Stimulated activated CD4-positive, alpha-beta T cell treated with anti-CD3 and anti-CD28 coated beads, Interleukin-4, amount 100 ng/mL, for 1 hour (primary cell): ENCODE results near the gene CUL2.
"Not testable (repeated sequence)": the region's sequence is repeated elsewhere in the genome, so short reads cannot be mapped to it uniquely, and the experiment has no call there.

Source experiments
- DNase-seq: peaks from one replicate; pipeline ENCODE4 v3.0.0-alpha.2; 2020

CUL2 gene

DNA sequence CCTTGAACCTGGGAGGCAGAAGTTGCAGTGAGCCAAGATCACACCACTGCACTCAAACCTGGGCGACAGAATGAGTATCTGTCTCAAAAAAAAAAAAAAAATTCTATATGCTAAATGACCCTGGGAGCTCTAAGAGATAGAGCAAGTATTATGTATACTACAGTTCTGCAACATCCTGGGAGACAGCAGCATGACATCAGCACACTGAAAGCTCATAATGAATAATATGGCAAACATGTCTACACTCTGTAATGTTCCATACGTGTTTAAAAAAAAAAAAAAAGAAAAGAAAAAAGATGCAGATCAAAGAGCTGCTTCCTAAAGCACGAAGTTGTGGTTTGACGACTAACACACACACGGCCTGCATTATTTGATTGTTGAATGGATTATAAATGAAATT lies 72.5 kb downstream of the CUL2 start:
- no peak for DNase-seq

DNA sequence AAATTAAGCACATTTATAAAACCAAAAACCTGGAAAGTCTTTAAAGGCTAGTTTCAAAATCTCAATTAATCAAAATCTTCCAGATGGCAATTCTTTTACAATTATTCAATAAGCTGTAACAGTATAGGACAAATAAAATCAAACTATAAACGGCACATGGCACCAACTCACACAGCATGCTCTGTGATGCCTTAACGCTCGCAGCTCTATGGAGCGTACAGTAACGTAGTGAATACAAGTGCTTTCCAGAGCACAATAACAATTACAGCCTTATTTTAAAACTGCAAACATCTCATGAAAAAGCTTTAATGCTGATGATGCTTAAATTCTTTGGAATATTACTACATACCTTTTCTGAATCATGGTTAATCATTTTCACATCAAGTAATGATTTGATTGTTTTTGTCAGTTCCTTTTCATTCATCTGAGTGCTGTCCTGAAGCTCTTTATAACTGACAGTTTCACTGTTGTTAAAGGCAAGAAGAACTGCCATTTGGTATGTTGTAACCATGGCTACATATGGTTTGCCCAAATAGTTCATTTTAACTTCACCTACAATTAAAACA lies 74.2 kb downstream of the CUL2 start:
- DNase-seq: no peak

DNA sequence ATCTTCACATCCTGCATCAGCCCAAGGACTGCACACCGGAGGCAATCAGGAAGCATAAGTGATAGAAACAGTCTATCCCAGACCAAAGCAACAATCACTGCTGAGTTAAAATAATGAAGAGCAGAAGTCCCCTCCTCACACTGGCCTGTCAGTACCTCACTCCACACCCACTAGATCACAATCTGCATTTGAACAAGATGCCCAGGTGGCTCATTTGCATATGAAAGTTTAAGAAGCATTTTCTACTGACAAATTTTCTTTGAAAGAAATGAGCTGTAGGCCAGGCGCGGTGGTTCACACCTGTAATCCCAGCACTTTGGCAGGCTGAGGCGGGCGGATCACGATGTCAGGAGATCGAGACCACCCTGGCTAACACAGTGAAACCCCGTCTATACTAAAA lies 77.4 kb downstream of the CUL2 start:
- DNase-seq: no peak

DNA sequence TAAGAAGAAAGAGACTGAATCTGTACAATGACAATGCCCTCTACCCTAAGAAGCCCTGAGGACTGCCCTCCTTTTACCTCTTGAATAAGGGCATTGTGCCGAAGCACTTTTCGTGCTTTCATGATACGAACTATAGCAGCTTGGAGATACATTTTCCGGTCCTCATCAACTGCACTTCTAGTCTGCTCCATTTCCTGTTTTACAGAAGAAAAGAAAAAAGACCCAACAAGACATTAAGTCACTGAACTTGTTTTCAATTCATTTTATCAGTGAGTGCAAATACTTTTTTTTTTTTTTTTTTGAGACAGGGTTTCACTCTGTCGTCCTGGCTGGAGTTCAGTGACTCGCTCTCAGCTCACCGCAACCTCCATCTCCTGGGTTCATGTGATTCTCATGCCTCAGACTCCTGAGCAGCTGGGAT lies 78.4 kb downstream of the CUL2 start:
- no peak for DNase-seq

DNA sequence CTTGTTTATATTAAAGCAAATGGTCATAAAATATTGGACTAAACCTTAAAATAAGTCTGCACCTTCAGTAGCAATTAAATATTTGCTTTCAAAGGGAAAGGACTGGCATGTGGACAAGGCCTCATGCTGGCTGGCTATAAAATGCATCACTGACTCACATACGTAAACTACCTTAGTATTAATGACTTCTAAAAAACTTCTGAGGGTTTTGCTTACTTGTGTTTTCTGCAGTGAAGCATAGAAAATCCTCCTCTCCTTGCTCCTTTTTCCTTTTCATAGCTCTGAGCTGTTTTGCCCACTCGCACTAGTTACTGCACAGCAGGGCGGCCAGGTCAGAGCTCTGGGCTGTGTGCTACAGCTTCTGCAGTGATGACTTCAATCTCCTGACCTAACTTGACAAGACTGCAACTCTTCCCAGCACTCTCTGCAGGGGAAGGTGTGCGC lies 82.3 kb downstream of the CUL2 start:
- DNase-seq: no peak

DNA sequence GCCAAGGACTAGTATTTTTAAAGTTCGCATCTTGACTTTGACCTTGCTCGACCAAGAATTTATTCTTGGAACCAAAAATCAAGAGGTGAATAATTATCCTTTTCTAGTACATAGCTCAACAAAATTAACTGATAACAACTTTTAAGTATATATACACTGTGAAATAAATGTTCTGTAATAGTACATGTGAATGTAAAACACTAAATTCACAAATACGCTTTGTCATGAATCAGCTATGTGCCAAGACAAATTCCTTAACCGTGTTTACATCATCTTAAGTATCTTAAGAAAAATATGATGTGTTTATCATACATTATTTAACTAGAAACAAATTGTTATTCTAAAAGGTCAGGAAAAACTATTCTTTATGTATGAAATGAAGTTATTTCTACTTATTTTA lies 83.3 kb downstream of the CUL2 start:
- no peak for DNase-seq

DNA sequence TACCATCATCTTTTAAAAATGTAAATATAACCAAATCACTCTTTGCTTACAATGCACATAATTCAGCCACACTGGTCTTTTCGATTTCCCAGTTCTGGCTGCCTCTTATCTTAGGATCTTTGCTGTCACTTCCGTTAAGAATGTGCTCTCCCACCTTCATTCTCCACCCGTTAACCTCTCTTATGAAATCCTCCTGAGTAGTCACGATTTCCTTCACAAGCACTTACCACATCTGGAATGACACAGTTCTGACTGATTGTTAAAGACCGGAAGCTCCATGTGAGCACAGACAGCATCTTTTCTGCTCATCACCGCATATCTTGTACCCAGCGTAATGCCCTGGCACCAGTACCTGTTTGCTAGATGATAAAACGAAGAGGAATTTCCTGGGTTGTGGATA lies 84.3 kb downstream of the CUL2 start:
- no peak for DNase-seq

DNA sequence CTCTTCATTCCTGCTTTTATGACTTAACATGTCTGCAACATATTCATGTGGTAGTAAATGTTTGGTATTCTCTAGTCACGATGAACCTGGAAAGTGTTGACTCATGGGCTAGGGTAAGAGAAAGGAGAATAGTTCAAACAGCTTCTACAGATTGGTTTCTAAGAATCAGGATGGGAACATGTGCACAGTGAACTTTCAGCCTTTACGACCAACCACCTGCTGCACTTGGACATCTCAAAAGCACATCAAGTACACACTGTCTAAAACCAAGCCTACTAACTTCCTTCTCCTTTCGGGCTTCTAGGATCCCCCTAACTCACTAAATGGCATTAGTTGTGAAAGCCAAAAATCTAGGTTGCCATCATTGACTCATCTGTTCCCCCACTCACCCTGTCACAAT lies 85.5 kb downstream of the CUL2 start:
- DNase-seq: no peak

DNA sequence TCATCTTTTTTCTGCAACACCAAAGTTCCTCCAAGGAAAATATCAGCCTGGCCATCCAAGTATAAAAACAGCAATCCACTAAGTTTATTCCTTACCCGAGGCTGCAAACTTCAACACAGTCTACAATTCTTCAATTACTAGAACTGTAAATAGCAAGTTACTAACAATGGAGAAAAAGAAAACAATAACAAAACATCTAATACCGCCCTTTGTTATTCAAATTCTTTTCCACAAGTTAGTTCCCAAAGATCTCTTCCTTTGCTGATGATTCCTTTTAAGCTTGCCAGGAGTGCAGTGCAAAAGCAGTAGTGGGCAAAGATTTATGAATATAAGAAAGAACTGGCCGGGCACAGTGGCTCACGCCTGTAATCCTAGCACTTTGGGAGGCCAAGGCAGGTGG lies 86.2 kb downstream of the CUL2 start:
- no peak for DNase-seq

DNA sequence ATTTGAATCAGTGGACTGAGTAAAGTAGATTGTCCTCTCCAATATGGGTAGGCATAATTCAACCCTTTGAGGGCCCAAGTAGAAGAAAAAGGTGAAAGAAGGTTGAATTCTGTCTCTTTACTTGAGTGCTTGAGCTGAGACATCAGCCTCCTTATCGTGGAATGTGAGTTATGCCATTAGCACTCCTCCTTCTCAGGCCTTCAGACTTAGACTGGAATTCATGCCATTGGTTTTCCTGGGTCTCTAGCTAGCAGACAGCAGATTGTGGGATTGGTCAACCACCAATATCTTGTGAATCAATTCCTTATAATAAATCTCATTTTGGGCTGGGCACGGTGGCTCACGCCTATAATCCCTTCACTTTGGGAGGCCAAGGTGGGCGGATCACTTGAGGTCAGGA lies 89.2 kb downstream of the CUL2 start:
- DNase-seq: no peak

DNA sequence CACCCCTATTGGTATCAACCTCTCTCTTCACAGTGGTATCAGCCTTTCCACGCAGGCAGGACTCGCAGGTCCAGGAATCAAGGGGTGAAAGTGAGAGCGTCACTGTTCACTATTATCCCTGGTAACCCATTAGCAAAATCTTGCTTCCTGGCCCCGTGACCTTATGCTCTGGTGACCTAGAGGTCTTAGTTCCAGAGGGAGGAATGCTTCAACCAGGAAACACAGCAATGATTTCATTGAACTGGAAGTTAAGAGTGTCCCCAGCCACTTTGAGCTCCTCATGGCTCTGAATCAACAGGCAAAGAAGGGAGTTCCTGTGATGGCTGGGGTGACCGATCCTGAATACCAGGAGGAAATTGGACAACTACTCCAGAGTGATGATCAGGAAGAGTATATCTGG lies 90.6 kb downstream of the CUL2 start:
- no peak for DNase-seq

DNA sequence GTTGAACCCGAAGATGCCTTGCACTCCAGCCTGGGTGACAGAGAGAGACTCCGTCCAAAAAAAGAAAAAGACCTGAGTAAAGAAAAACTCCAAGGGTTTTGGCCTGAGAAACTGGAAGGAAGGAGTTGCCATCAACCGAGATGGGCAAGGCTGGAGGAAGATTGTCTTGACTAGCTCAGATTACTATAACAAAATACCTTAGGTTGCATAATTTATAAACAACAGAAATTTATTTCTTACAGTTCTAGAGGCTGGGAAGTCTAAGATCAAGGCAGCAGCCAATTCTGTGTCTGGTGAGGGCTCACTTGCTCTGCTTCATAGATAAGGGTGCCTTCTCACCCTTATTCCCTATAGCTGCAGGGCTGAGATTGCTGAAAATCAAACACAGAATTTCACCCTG lies 91.2 kb downstream of the CUL2 start:
- no peak for DNase-seq

DNA sequence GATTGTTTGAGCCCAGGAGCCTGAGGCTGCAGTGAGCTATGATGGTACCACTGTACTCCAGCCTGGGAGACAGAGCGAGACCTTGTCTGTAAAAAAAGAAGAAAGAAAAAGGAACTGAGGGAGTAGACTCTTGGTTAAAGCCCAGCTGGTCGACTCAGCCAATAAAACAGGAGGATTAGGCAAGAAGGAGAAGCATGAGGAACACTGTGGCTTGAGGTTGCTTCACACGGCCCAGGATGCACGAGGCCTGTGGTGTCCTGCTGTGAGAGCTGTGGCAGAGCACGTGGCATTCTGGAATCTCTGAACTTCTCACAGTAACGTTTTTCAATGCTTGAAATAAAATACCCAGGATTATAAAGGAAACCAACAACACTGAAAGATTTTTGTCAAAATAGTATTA lies 93.3 kb downstream of the CUL2 start:
- no peak for DNase-seq

DNA sequence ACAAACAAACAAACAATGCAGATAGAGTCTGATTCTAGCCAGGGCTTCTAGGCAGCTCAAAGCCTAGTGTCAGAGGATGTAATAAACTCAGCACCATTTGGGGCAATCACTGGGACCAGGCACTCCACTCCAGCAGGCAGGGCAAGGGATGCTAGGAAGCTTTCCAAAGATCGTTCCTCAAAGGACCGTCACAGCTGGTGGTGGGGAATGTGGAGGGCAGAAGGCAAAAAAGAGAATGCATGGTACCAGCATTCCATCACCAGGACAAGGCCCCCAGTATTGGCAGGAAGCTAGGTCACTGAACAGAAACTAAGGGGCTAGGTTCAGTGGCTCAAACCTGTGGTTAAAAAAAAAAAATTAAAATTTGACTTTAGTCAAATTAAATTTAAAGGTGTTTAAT lies 94.2 kb downstream of the CUL2 start:
- DNase-seq: no peak

DNA sequence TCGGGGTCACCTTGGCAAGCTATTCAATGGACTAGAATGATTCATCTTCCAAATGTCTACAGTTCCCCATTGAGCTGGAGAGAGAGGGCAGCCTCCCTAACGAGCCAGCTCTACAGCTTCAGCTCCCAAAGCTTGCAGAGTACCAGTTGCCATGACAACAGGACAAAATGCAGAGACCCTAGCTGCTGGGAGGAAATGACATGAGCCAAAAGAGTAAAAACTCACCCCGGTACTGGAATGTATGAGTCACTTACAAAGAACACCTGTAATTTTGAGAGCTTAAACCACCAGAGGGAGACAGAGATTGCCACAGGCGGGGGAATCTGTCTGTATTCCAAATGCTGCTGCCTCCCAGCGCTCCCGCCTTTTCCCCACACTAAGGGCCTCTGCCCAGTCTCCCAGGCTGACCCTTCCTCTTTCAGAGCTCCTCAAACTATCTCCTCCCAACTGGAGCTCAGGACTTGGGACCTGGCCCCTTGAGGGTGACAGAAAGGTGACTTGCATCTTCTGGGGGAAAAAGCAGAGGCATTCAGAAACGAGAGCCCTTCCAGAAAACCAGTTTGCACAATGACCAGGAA lies 95.5 kb downstream of the CUL2 start:
- DNase-seq: peak; percentile 23

DNA sequence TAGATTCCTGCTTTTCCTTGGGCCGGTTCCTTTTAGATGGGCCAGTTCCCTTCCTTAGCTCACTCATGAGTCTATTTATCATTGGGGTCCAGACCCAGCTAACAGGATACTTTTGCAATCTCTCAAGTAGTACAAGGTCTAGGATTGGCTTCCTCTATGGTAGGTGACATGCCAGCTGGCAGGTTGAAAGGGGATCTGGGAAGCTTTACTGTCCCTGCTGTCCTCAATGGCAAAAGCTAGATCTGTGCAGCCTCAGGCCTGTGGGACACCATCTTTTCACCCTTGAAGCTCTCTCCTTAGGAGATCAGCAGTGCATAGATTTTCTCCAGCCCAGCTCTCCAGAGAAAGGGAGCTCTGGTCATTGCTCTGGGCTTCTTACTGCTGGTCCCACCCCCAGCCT lies 96.4 kb downstream of the CUL2 start:
- DNase-seq: no peak

DNA sequence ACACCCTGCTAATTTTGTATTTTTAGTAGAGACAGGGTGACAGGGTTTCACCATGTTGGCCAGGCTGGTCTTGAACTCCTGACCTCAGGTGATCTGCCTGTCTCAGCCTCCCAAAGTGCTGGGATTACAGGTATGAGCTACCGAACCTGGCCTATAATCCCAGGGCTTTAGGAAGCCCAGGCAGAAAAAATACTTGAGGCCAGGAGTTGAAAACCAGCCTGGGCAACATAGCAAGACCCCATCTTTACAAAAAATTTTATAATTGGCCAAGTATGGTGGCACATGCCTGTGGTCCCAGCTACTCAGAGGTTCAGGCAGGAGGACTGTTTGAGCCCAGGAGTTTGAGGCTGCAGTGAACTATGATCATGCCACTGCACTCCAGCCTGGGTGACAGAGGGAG lies 99.0 kb downstream of the CUL2 start:
- not testable (repeated sequence) for DNase-seq

DNA sequence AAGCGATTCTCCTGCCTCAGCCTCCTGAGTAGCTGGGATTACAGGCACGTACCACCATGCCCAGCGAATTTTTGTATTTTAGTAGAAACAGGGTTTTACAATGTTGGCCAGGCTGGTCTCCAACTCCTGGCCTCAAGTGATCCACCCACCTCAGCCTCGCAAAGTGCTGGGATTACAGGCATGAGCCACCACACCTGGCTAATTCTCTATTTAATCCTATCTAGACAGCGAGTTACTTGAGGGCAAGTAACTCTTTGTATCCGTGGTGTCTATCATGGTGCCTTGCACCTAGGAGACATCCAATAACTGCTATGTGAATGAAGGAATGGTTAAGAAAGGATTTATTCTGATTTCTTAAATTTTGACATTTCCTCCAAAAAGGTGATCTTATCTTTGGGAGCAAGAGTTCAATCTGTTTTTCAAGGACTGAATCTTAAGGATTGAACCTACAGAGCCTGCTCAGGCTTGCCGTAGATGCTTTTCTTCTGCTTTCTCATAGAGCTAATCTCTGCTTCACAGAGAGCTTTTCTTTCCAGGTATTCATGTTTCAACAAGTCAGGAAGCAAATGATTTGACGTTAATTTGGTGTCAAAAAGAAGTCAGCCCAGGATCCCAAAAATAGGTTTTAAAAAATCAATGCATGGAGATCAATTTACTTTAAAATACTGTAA lies 101.6 kb downstream of the CUL2 start:
- no peak for DNase-seq

DNA sequence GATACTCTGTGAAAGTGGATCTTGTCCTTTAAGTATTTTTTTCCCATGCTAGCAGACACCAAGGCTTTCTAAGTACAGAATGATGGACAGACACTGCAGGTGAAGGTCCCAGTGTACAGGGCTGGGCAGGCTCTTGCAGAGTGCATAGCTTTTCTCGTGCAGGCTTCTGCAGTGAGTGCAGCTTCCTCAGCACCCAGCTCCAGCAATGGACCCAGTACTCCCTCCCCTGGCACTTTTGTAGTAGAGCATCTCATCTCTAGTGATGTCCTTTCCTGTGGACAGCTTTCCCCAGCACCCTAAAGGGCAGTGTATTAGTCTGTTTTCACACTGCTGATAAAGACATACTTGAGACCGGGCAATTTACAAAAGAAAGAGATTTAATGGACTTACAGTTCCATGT lies 104.3 kb downstream of the CUL2 start:
- no peak for DNase-seq

DNA sequence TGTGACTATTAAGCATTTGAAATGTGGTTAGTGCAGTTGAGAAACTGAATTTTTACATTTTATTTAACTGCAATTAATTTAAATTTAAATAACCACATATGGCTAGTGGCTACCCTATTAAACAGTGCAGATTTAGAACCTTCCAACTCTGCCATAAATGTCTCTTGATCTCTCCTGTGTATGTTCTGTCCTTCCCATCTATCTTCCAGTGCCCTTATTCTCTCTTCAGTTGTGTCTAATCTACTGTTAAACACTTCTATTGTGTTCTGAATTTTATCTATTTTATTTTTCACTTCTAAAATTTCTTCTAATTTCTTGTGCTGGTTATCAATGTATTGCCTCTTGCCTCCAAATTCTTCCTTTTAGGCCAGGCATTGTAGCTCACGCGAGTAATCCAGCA lies 105.0 kb downstream of the CUL2 start:
- DNase-seq: no peak

DNA sequence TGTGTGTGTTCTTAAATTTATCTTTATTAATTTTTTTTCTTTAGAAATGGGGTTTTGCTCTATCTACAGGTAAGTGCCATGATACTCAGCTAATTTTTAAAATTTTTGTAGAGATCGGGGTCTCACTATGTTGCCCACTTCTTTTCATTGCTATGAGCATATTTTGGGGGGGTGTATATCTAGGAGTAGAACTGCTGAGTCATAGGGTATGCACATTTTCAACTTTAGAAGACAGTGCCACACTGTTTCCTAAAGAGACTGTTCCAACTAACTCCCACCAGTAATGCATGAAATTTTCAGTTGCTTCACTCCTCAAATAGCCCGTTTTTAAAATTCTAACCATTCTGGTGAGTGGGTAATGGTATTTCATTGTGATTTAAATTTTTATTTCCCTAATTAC lies 108.3 kb downstream of the CUL2 start:
- DNase-seq: no peak

DNA sequence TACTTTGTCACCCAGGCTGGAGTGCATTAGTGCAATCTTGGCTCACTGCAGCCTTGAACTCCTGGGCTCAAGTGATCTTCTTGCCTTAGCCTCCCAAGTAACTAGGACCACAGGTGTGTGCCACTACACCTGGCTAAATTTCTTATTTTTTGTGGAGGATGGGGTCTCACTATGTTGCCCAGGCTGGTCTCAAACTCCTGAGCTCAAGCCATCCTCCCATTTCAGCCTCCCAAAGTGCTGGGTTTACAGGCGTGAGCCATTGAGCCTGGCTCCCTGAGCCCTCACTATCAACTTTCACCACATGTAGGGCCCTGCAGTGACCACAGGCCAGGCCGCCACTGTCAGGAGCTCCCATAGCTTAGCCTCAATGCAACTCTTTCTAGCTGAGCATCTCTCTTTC lies 110.2 kb downstream of the CUL2 start:
- DNase-seq: no peak

DNA sequence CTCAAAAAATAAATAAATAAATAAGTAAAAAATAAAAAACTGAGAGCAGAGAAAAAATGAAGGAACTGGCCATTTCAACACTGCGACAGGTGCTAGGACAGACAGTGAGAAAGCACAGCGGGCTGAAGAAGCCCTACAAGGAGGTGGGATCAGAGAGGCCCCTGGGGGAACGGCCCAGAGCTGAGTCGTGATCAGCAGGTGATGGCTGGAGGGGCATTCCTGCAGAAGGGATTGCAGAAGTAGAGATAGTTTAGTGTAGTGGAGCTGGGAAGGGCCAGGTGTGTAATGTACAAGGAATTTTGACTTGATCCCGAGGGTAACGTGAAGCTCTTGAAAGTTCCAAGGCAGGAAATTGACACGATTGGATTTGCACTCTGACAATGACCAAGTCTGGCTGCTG lies 112.1 kb downstream of the CUL2 start:
- no peak for DNase-seq

DNA sequence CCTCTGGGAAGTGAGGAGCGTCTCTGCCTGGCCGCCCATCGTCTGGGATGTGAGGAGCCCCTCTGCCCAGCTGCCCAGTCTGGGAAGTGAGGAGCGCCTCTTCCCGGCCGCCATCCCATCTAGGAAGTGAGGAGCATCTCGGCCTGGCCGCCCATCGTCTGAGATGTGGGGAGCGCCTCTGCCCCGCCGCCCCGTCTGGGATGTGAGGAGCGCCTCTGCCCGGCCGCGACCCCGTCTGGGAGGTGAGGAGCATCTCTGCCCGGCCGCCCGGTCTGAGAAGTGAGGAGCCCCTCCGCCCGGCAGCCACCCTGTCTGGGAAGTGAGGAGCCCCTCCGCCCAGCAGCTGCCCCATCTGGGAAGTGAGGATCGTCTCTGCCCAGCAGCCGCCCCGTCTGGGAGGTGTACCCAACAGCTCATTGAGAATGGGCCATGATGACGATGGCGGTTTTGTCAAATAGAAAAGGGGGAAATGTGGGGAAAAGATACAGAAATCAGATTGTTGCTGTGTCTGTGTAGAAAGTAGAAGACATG lies 113.7 kb downstream of the CUL2 start:
- DNase-seq: not testable (repeated sequence)
